GM23338 (cell line): Measurements from ENCODE around the gene CHGA. TPM values are rescaled to one million over a fixed set of nuclear protein-coding genes. Genes with fewer than 3 reads are reported as not detected.

ENCODE experiments used
- ATAC-seq: fragments of 200-7000 bp; cut with Tn5 transposase; 3 replicates; pipeline ENCODE4 v1.9.1; 2020
- DNase-seq: peaks from one replicate; pipeline ENCODE4 v3.0.0-alpha.2; 2015; ENCODE audit warnings: low spot score
- H2AFZ ChIP-seq: fragments of 200-600 bp; sonication (generic); 2 replicates; pipeline ENCODE4 v1.8.0; 2016; ENCODE audit warnings: antibody characterized with exemption, mild to moderate bottlenecking, moderate library complexity
- H3F3A ChIP-seq: fragments of 200-600 bp; sonication (generic); replicated peaks from 2 replicates; pipeline ENCODE4 v1.8.0; 2017; ENCODE audit warnings: antibody characterized with exemption, mixed run types, low read depth
- H3K27ac ChIP-seq: fragments of 200-600 bp; sonication (generic); 2 replicates; pipeline ENCODE4 v1.6.1; 2016; ENCODE audit warnings: low read depth
- H3K27me3 ChIP-seq: fragments of 200-600 bp; sonication (generic); 2 replicates; pipeline ENCODE4 v1.8.0; 2016; ENCODE audit warnings: mild to moderate bottlenecking, mixed run types, moderate library complexity; ENCODE audit not compliant: insufficient read depth
- H3K36me3 ChIP-seq: fragments of 200-600 bp; sonication (generic); 2 replicates; pipeline ENCODE4 v1.8.0; 2016; ENCODE audit warnings: mild to moderate bottlenecking; ENCODE audit not compliant: insufficient read depth
- H3K4me1 ChIP-seq: fragments of 200-600 bp; sonication (generic); 2 replicates; pipeline ENCODE4 v1.8.0; 2016; ENCODE audit warnings: mild to moderate bottlenecking, moderate library complexity; ENCODE audit not compliant: insufficient read depth
- H3K4me2 ChIP-seq: fragments of 200-600 bp; sonication (generic); 2 replicates; pipeline ENCODE4 v1.7.1; 2017; ENCODE audit warnings: mixed run types
- H3K4me3 ChIP-seq: fragments of 200-600 bp; sonication (generic); 2 replicates; pipeline ENCODE4 v1.6.1; 2016; ENCODE audit warnings: mixed run types
- H3K79me2 ChIP-seq: fragments of 200-600 bp; sonication (generic); replicated peaks from 2 replicates; pipeline ENCODE4 v1.8.0; 2017; ENCODE audit warnings: mild to moderate bottlenecking; ENCODE audit not compliant: insufficient read depth
- H3K9me2 ChIP-seq: fragments of 200-600 bp; sonication (generic); 2 replicates; pipeline ENCODE4 v1.8.0; 2017; ENCODE audit not compliant: insufficient read depth
- H4K20me1 ChIP-seq: fragments of 200-600 bp; sonication (generic); replicated peaks from 2 replicates; pipeline ENCODE4 v1.8.0; 2017; ENCODE audit warnings: mild to moderate bottlenecking; ENCODE audit not compliant: insufficient read depth
- H3K27ac Mint-ChIP-seq: 2 replicates; pipeline ENCODE4 v1.8.0; 2020; ENCODE audit warnings: inconsistent platforms, mild to moderate bottlenecking, moderate library complexity, mixed read lengths
- H3K27me3 Mint-ChIP-seq: 3 replicates; pipeline ENCODE4 v1.8.0; 2022; ENCODE audit warnings: low read depth, mild to moderate bottlenecking, moderate library complexity, mixed read lengths, inconsistent platforms; ENCODE audit not compliant: insufficient read depth, poor library complexity
- H3K36me3 Mint-ChIP-seq: 3 replicates; pipeline ENCODE4 v1.8.0; 2021; ENCODE audit warnings: low read depth, mild to moderate bottlenecking, inconsistent platforms, moderate library complexity, mixed read lengths
- H3K4me1 Mint-ChIP-seq: 3 replicates; pipeline ENCODE4 v1.8.0; 2020; ENCODE audit warnings: mild to moderate bottlenecking, inconsistent platforms, mixed read lengths
- H3K4me3 Mint-ChIP-seq: 3 replicates; pipeline ENCODE4 v1.8.0; 2021; ENCODE audit warnings: moderate library complexity, mild to moderate bottlenecking, inconsistent platforms, mixed read lengths
- H3K9me3 Mint-ChIP-seq: 3 replicates; pipeline ENCODE4 v1.8.0; 2020; ENCODE audit warnings: moderate library complexity, mild to moderate bottlenecking, inconsistent platforms, mixed read lengths
- CREB1 ChIP-seq: fragments of 250-450 bp; sonication (Bioruptor Pico); IDR thresholded peaks from 2 replicates; pipeline ENCODE4 v1.5.0; 2020; ENCODE audit warnings: low read depth, mild to moderate bottlenecking, moderate library complexity
- CTCF ChIP-seq, 2 experiments: fragments of 200-600 bp in 1 of 2; sonication (generic) in 1 of 2; conservative IDR thresholded peaks; 2 replicates each; pipeline versions ENCODE4 v1.5.1 to v1.6.1; 2016 to 2017; ENCODE audit warnings: antibody characterized with exemption in 2 of 2, low read depth in 2 of 2, mild to moderate bottlenecking in 2 of 2, moderate library complexity in 1 of 2
- ETS1 ChIP-seq: IDR thresholded peaks from 2 replicates; pipeline ENCODE4 v1.6.1; 2016; ENCODE audit warnings: antibody characterized with exemption
- EZH2 ChIP-seq: fragments of 200-600 bp; sonication (generic); IDR thresholded peaks from one replicate; pipeline ENCODE4 v1.8.0; 2017; ENCODE audit warnings: antibody characterized with exemption, mild to moderate bottlenecking, low read depth; ENCODE audit not compliant: unreplicated experiment
- EZH2phosphoT487 ChIP-seq: fragments of 200-600 bp; sonication (generic); IDR thresholded peaks from one replicate; pipeline ENCODE4 v1.8.1; 2018; ENCODE audit warnings: antibody characterized with exemption; ENCODE audit not compliant: unreplicated experiment
- JUNB ChIP-seq: IDR thresholded peaks from one replicate; pipeline ENCODE4 v1.6.1; 2016; ENCODE audit warnings: antibody characterized with exemption; ENCODE audit not compliant: unreplicated experiment
- NANOG ChIP-seq: IDR thresholded peaks from 2 replicates; pipeline ENCODE4 v1.6.1; 2016; ENCODE audit warnings: antibody characterized with exemption, borderline replicate concordance
- POLR2AphosphoS5 ChIP-seq: IDR thresholded peaks from 2 replicates; pipeline ENCODE4 v1.6.1; 2016; ENCODE audit warnings: antibody characterized with exemption, low read depth
- REST ChIP-seq: IDR thresholded peaks from one replicate; pipeline ENCODE4 v1.6.1; 2018; ENCODE audit warnings: antibody characterized with exemption; ENCODE audit not compliant: unreplicated experiment
- STAT1 ChIP-seq: IDR thresholded peaks from one replicate; pipeline ENCODE4 v1.6.1; 2016; ENCODE audit warnings: antibody characterized with exemption; ENCODE audit not compliant: unreplicated experiment
- ZNF114 ChIP-seq: fragments of 250-450 bp; sonication (Bioruptor Pico); IDR thresholded peaks from 2 replicates; pipeline ENCODE4 v1.5.0; 2020; ENCODE audit warnings: mild to moderate bottlenecking, moderate library complexity
- ZNF331 ChIP-seq: fragments of 250-450 bp; sonication (Bioruptor Pico); IDR thresholded peaks from 2 replicates; pipeline ENCODE4 v1.5.0; 2020; ENCODE audit warnings: low read depth, mild to moderate bottlenecking, moderate library complexity
- ZNF462 ChIP-seq: fragments of 250-450 bp; sonication (Bioruptor Pico); IDR thresholded peaks from 2 replicates; pipeline ENCODE4 v1.5.0; 2020; ENCODE audit warnings: mild to moderate bottlenecking, moderate library complexity
- polyA plus RNA-seq: library from polyadenylated mRNA; unstranded; fragments of >200 nt; fragmentation: Nextera tagmentation; extraction: Ambion mirVana; gene quantifications from 2 replicates; pipeline ENCODE4 v1.2.1, GENCODE V29; 2016
- total RNA-seq: library from RNA; depleted of rRNA; stranded (reverse); fragments of >200 nt; shearing (Covaris generic); gene quantifications from 2 replicates; pipeline ENCODE4 v1.2.3, GENCODE V29; 2014

CHGA gene
- total and polyA plus RNA-seq, 2 experiments from 2014 or later, result 13.9 to 19.6 TPM

- H3K4me2 ChIP-seq, result no peak overlapping the region
- no peaks in the 10 kb centered on the region for H3K36me3 ChIP-seq
- no peaks in the 10 kb centered on the region for H3K9me3 Mint-ChIP-seq
- H3K4me3 ChIP-seq, result no peak overlapping the region
- H3K27ac ChIP-seq, result no peak overlapping the region
- DNase-seq, result no peak
- H3K27me3 Mint-ChIP-seq, result peaks cover 3% of the 10 kb centered on the region
- no peak for ATAC-seq
- no peak overlapping the region for H3K27ac Mint-ChIP-seq
- no peaks in the 10 kb centered on the region for H3K27me3 ChIP-seq
- H3K79me2 ChIP-seq, result no peaks in the 10 kb centered on the region
- H3K4me1 Mint-ChIP-seq, result peaks cover 4% of the 10 kb centered on the region; the same call in 1 of the 3 replicates
- H4K20me1 ChIP-seq, result 0 out of 2 replicates have a peak, but pooled peaks cover 4% of the 10 kb centered on the region
- TF ChIP-seq NANOG (no peak), CTCF (conservative IDR thresholded peaks at IDR 0.05; ENCODE audit: low read depth in 2 of 2) (no peak), EZH2 (no peak), REST (no peak), ETS1 (no peak), ZNF114 (CRISPR knock-in tag) (no peak), ZNF462 (CRISPR knock-in tag) (no peak), EZH2phosphoT487 (no peak), STAT1 (no peak), POLR2AphosphoS5 (no peak), JUNB (no peak), ZNF331 (CRISPR knock-in tag) (no peak), CREB1 (CRISPR knock-in tag) (no peak)
- no peaks in the 10 kb centered on the region for H3K9me2 ChIP-seq
- H2AFZ ChIP-seq, result no peak overlapping the region
- H3K4me3 Mint-ChIP-seq, result no peak overlapping the region
- no peaks in the 10 kb centered on the region for H3K4me1 ChIP-seq
- H3F3A ChIP-seq, result no peaks in the 10 kb centered on the region
- H3K36me3 Mint-ChIP-seq, result peaks cover 42% of the 10 kb centered on the region
These were observed 8.0 kb downstream of the CHGA start for GRCh38 chr14:92930737-92931602.
